ENCODE data around the gene TAF13. TPM values are rescaled to one million over a fixed set of nuclear protein-coding genes. Genes with fewer than 3 reads are reported as not detected.
A peak's percentile ranks its signal among the peaks of the same experiment; 100 is the strongest.

Gene TAF13
- total RNA-seq, 3 donors from 2014 or later (not counting 1 experiment from before 2014, with no cell fraction given): 44.4 to 54.5 (median 47.2) TPM

- Histone ChIP-seq H3K4me1 (ENCODE audit: control insufficient read depth, insufficient read depth, low read length) (peaks cover 13% of the 10 kb centered on the region), H3K27me3 (ENCODE audit: control insufficient read depth, insufficient read depth, low read length) (no peaks in the 10 kb centered on the region), H3K36me3 (ENCODE audit: control insufficient read depth, insufficient read depth, low read length) (no peaks in the 10 kb centered on the region), H3K27ac (ENCODE audit: low read length) (no peak overlapping the region), H3K4me3 (ENCODE audit: low read length) (no peak overlapping the region), H3K9me3 (ENCODE audit: control insufficient read depth, insufficient read depth, low read length) (no peaks in the 10 kb centered on the region)
- H3K4me1 Mint-ChIP-seq: peaks cover 7 to 8% of the 10 kb centered on the region in 2 donors
- ATAC-seq (no peak), DNase-seq (no peak)
- no peak overlapping the region for H3K4me3 Mint-ChIP-seq
- H3K27ac Mint-ChIP-seq: no peak overlapping the region
- TF ChIP-seq, protein P1, sequence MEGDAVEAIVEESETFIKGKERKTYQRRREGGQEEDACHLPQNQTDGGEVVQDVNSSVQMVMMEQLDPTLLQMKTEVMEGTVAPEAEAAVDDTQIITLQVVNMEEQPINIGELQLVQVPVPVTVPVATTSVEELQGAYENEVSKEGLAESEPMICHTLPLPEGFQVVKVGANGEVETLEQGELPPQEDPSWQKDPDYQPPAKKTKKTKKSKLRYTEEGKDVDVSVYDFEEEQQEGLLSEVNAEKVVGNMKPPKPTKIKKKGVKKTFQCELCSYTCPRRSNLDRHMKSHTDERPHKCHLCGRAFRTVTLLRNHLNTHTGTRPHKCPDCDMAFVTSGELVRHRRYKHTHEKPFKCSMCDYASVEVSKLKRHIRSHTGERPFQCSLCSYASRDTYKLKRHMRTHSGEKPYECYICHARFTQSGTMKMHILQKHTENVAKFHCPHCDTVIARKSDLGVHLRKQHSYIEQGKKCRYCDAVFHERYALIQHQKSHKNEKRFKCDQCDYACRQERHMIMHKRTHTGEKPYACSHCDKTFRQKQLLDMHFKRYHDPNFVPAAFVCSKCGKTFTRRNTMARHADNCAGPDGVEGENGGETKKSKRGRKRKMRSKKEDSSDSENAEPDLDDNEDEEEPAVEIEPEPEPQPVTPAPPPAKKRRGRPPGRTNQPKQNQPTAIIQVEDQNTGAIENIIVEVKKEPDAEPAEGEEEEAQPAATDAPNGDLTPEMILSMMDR (IDR thresholded peaks at IDR 0.05): no peak
- intact Hi-C loops (cut with micrococcal nuclease): no loop called here
- WGBS (ENCODE audit: insufficient coverage): no CpG with 5 or more reads among the region's 1 CpG
- H3K9me3 Mint-ChIP-seq: no peaks in the 10 kb centered on the region
- H3K36me3 Mint-ChIP-seq: no peaks in the 10 kb centered on the region
- peaks cover 0 to 4% of the 10 kb centered on the region in 2 donors for H3K27me3 Mint-ChIP-seq (ENCODE audit: low read depth in 2 of 2)
These were observed 30.2 kb downstream of the TAF13 start for GRCh38 chr1:109045595-109045994.

DNA sequence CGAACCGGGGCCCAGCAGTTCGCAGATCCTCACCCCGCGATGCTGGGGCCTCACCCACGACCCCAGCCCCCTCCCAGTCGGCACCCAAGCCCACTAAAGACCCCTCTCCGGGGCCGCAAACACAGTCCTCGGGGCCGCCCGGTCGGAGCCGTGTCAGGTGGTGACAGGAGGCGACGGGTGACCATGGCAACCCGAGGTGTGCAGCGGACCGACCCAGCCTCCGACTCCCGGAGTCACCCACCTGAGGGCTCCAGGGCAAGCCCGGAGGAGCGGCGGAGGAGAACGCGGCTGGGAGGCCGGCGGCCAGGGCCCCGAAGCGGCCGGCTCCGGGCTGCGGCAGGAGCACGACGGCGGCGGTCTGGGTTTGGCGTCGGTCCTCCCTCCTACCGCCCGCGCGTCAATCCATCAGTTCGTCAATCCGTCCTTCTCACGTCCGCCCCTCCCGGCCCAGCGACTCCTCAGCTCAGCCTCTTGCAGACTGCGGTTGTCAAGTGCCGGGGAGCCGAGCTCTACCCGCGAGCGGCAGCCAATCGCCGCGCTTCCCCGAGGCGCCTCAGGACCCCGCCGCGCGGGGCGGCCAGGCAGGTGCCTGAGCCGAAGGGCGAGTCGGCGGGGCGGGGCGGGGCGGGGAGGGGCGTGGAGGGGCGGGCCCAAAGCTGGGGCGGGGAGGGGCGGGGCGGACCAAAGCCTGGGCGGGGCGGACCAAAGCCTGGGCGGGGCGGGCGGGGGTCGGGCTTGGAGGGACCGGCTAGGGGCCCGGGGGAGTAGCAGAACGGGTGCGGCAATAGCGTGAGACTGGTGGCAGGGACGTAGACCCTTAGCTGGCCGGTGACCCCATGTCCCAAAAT is 34.0 kb downstream of the TAF13 start, which contains the start of gene WDR47:
Gene WDR47 (minus strand): TSS at position 482 of the 848 bp plus-strand sequence. CDS start 18,590 bp downstream, outside the sequence.
- no peaks in the 10 kb centered on the region for H3K36me3 ChIP-seq (ENCODE audit: control insufficient read depth, insufficient read depth, low read length)
- intact Hi-C loops (cut with micrococcal nuclease): loop anchor here (1.0 to 5.0 kb wide), 6 partner anchors 33 to 350 kb away; partner anchors contain the start of genes CLCC1, ELAPOR1, PRPF38B and TMEM167B
- ATAC-seq (peak; percentile 96 to 99 (median 97)), DNase-seq (peak; percentile 95 to 98)
- under 1% methylated on average over 90 of the region's 90 CpGs for WGBS (ENCODE audit: insufficient coverage)
- Mint-ChIP-seq H3K4me1 (peaks cover 14% of the 10 kb centered on the region in 2 donors), H3K9me3 (no peaks in the 10 kb centered on the region), H3K4me3 (peak within 1 kb of the TSS; percentile 91), H3K36me3 (no peaks in the 10 kb centered on the region), H3K27ac (peak within 1 kb of the TSS; percentile 79 to 90), H3K27me3 (ENCODE audit: low read depth in 2 of 2) (no peaks in the 10 kb centered on the region)
- no peaks in the 10 kb centered on the region for H3K27me3 ChIP-seq (ENCODE audit: control insufficient read depth, insufficient read depth, low read length)
- peak within 1 kb of the TSS; percentile 82 for H3K27ac ChIP-seq (ENCODE audit: low read length)
- H3K4me1 ChIP-seq (ENCODE audit: control insufficient read depth, insufficient read depth, low read length): peaks cover 13% of the 10 kb centered on the region
- TF ChIP-seq, protein P1 (IDR thresholded peaks at IDR 0.05): no peak
- peak within 1 kb of the TSS; percentile 90 for H3K4me3 ChIP-seq (ENCODE audit: low read length)
- no peaks in the 10 kb centered on the region for H3K9me3 ChIP-seq (ENCODE audit: control insufficient read depth, insufficient read depth, low read length)

DNA sequence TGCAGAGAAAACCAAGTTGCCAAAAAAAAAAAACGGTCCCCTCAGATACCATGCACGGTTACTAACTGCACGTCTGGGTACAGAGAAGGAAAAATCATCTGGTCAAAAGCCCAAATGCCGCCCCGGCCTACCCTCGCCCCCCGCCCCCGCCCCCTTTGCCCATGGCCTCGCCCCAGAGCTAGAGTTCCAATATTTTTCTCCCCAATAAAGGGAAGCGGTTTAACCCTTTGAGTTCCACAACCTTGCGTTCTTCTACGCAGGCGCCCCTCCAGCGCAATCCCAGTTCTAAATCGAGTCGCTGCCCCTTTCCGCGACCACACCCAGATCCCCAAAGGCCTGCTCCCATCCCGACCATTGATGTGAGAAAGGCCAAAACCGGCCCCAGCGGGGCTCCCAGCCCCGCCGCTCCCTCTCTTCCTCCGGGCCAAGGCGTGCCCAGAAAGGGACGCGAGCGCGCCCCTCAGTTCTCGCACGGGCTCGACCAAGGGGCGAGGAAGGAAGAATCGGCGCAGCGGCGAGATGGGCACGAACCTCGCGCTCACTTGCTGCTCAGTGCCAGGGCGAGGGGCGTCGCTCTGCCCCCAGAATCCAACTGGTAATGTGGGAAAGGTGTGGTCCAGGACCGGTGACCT is 34.7 kb downstream of the TAF13 start:
- peaks cover 14% of the 10 kb centered on the region in 2 donors for H3K4me1 Mint-ChIP-seq
- WGBS (ENCODE audit: insufficient coverage): under 1% methylated on average over 41 of the region's 44 CpGs

More for the DNA sequence above, 34.7 kb downstream of the TAF13 start:
- H3K36me3 ChIP-seq (ENCODE audit: control insufficient read depth, insufficient read depth, low read length): no peaks in the 10 kb centered on the region
- Mint-ChIP-seq H3K9me3 (no peaks in the 10 kb centered on the region), H3K27me3 (ENCODE audit: low read depth in 2 of 2) (no peaks in the 10 kb centered on the region), H3K36me3 (no peaks in the 10 kb centered on the region), H3K4me3 (peak overlapping the region; percentile 91), H3K27ac (peak overlapping the region; percentile 79 to 90)
- H3K27me3 ChIP-seq (ENCODE audit: control insufficient read depth, insufficient read depth, low read length): no peaks in the 10 kb centered on the region
- DNase-seq: peak in 1 of 2 donors; percentile 57
- peak overlapping the region; percentile 90 for H3K4me3 ChIP-seq (ENCODE audit: low read length)
- intact Hi-C loops (cut with micrococcal nuclease): loop anchor here (1.0 to 5.0 kb wide), 4 partner anchors 51 to 349 kb away; partner anchors contain the start of genes CLCC1, ELAPOR1, PRPF38B and TMEM167B
- peaks cover 13% of the 10 kb centered on the region for H3K4me1 ChIP-seq (ENCODE audit: control insufficient read depth, insufficient read depth, low read length)
- H3K27ac ChIP-seq (ENCODE audit: low read length): peak overlapping the region; percentile 82
- no peaks in the 10 kb centered on the region for H3K9me3 ChIP-seq (ENCODE audit: control insufficient read depth, insufficient read depth, low read length)
- peak in 2 of 3 donors; percentile 1 to 4 for ATAC-seq
- TF ChIP-seq, protein P1 (IDR thresholded peaks at IDR 0.05): no peak
